GM19351 (cell line): ENCODE measurements around the gene TXNRD2.

Source experiments
- ATAC-seq: cut with Tn5 transposase; IDR thresholded peaks from one replicate; pipeline ENCODE4 v1.9.1; 2021; ENCODE audit warnings: mild to moderate bottlenecking, moderate library complexity; ENCODE audit not compliant: unreplicated experiment

Gene TXNRD2

GRCh38 chr22:19866665-19867009 lies 75.0 kb downstream of the TXNRD2 start:
- no peak for ATAC-seq

GRCh38 chr22:19865141-19865829 lies 76.3 kb downstream of the TXNRD2 start:
- ATAC-seq, result no peak

- ATAC-seq, result no peak
Observed at GRCh38 chr22:19864538-19865106, 77.0 kb downstream of the TXNRD2 start.

GRCh38 chr22:19863571-19863970 lies 78.0 kb downstream of the TXNRD2 start:
- ATAC-seq, result no peak

GRCh38 chr22:19862619-19863246 lies 78.9 kb downstream of the TXNRD2 start:
- ATAC-seq, result no peak

GRCh38 chr22:19859861-19860510 lies 81.6 kb downstream of the TXNRD2 start:
- ATAC-seq, result no peak

- ATAC-seq, result no peak
Observed at GRCh38 chr22:19857382-19857781, 84.2 kb downstream of the TXNRD2 start.

GRCh38 chr22:19855504-19856409 lies 85.9 kb downstream of the TXNRD2 start:
- no peak for ATAC-seq

GRCh38 chr22:19854778-19855503 lies 86.7 kb downstream of the TXNRD2 start, which contains the start of the genes GNB1L and RTL10:
Gene GNB1L, minus strand, starts transcription at chr22:19854874. Its CDS starts 33,519 bp downstream, at chr22:19821355.
Gene RTL10, minus strand, starts transcription at chr22:19854874. Its CDS starts 2,613 bp downstream, at chr22:19852261.
- ATAC-seq, result peak; percentile 88

- ATAC-seq, result no peak
Observed at GRCh38 chr22:19853879-19854777, 87.5 kb downstream of the TXNRD2 start.

- ATAC-seq, result no peak
Observed at GRCh38 chr22:19853058-19853878, 88.3 kb downstream of the TXNRD2 start.

GRCh38 chr22:19852177-19852781 lies 89.3 kb downstream of the TXNRD2 start:
- ATAC-seq, result no peak

- ATAC-seq, result no peak
Observed at GRCh38 chr22:19851291-19852176, 90.1 kb downstream of the TXNRD2 start.

- ATAC-seq, result no peak
Observed at GRCh38 chr22:19850763-19851109, 90.9 kb downstream of the TXNRD2 start.

GRCh38 chr22:19849835-19850762 lies 91.5 kb downstream of the TXNRD2 start:
- no peak for ATAC-seq
